Neural progenitor cell (in vitro differentiated cells): ENCODE data around the gene MAST2.

Experiments
- EZH2phosphoT487 ChIP-seq: fragments of 200-600 bp; sonication (generic); IDR thresholded peaks from 2 replicates; pipeline ENCODE4 v1.6.1; 2017; ENCODE audit warnings: antibody characterized with exemption
- TF ChIP-seq, protein P1 (sequence below): fragments of 200-600 bp; sonication (generic); IDR thresholded peaks from 2 replicates; pipeline ENCODE4 v1.5.1; 2017; ENCODE audit warnings: antibody characterized with exemption, mild to moderate bottlenecking

DNA sequence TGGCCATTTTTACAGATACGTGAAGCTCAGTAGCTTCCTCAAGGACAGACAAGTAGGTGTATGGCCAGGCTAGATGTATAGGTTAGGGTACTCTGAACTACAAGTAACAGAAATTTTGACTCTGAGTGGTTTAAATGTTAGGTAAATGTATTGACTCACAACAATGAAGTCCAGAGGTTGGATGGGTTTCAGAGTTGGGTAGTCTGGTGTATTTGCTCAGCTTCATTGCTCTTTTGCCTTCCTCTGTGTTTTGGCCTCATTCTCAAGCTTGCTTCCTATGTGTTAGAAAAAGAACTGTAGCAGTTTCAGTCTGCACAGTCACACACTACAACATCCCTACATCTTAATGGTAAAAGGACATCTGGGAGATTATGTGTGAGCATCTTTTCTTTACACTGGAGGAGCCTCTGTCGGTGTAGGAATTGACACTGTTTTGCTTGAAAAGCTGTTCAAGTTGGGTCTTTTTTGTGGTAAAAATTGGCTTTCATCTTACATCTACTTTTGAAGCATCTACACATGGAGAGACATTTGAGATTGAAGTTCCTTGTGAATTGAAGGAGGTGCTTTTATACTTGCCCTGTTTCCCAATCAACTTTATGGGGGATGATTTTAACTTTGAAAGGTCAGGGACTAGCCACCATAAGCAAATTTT lies 64.4 kb downstream of the MAST2 start:
- TF ChIP-seq, protein P1, sequence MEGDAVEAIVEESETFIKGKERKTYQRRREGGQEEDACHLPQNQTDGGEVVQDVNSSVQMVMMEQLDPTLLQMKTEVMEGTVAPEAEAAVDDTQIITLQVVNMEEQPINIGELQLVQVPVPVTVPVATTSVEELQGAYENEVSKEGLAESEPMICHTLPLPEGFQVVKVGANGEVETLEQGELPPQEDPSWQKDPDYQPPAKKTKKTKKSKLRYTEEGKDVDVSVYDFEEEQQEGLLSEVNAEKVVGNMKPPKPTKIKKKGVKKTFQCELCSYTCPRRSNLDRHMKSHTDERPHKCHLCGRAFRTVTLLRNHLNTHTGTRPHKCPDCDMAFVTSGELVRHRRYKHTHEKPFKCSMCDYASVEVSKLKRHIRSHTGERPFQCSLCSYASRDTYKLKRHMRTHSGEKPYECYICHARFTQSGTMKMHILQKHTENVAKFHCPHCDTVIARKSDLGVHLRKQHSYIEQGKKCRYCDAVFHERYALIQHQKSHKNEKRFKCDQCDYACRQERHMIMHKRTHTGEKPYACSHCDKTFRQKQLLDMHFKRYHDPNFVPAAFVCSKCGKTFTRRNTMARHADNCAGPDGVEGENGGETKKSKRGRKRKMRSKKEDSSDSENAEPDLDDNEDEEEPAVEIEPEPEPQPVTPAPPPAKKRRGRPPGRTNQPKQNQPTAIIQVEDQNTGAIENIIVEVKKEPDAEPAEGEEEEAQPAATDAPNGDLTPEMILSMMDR: no peak
- TF ChIP-seq EZH2phosphoT487: no peak
